PC-3 (cell line): ENCODE measurements around the gene TPPP3. TPM values are rescaled to one million over a fixed set of nuclear protein-coding genes. Genes with fewer than 3 reads are reported as not detected.

Experiments
- ATAC-seq: fragments of 200-7000 bp; cut with Tn5 transposase; 2 replicates; pipeline ENCODE4 v1.9.1; 2020; ENCODE audit warnings: mild to moderate bottlenecking, moderate library complexity
- BruUV-seq: library from RNA; stranded (reverse); fragments of 400-500 nt; replicated peaks from 2 replicates; lab custom pipeline; 2021; lab: Mats Ljungman, UMichigan
- CTCF ChIA-PET: fragments of 300-600 bp; sonication (Branson Sonifier 250); formaldehyde crosslinking; loops from one replicate; lab custom pipeline; 2022; ENCODE audit warnings: antibody characterized with exemption; lab: Charles Lee
- POLR2A ChIA-PET: fragments of 300-600 bp; sonication (Branson Sonifier 250); formaldehyde crosslinking; loops from one replicate; lab custom pipeline; 2022; ENCODE audit warnings: antibody characterized with exemption; ENCODE audit not compliant: unreplicated experiment; lab: Charles Lee
- DNase-seq: peaks from one replicate; pipeline ENCODE4 v3.0.0-alpha.2; 2015
- H2AFZ ChIP-seq: fragments of 300-600 bp; sonication (generic); 2 replicates; pipeline ENCODE4 v1.6.0; 2016; ENCODE audit warnings: antibody characterized with exemption, low read length
- H3F3A ChIP-seq: fragments of 300-600 bp; sonication (generic); one replicate; pipeline ENCODE4 v1.6.0; 2017; ENCODE audit warnings: antibody characterized with exemption, low read length, control low read depth, mild to moderate bottlenecking; ENCODE audit not compliant: unreplicated experiment
- H3K27ac ChIP-seq: fragments of 300-600 bp; sonication (generic); 2 replicates; pipeline ENCODE4 v1.5.1; 2016; ENCODE audit warnings: mild to moderate bottlenecking, low read length
- H3K27me3 ChIP-seq: fragments of 300-600 bp; sonication (generic); 2 replicates; pipeline ENCODE4 v1.6.1; 2016; ENCODE audit warnings: low read length, mixed read lengths
- H3K36me3 ChIP-seq: fragments of 300-600 bp; sonication (generic); 2 replicates; pipeline ENCODE4 v1.6.1; 2016; ENCODE audit warnings: low read depth, mixed run types, low read length, mixed read lengths
- H3K4me1 ChIP-seq: fragments of 300-600 bp; sonication (generic); 2 replicates; pipeline ENCODE4 v1.5.1; 2016; ENCODE audit warnings: low read length; ENCODE audit not compliant: insufficient read depth
- H3K4me2 ChIP-seq: fragments of 300-600 bp; sonication (generic); 2 replicates; pipeline ENCODE4 v1.6.0; 2016; ENCODE audit warnings: low read length
- H3K4me3 ChIP-seq: fragments of 300-600 bp; sonication (generic); 2 replicates; pipeline ENCODE4 v1.5.1; 2016; ENCODE audit warnings: mild to moderate bottlenecking, low read length, mixed read lengths
- H3K79me2 ChIP-seq: fragments of 300-600 bp; sonication (generic); 2 replicates; pipeline ENCODE4 v1.6.1; 2017; ENCODE audit warnings: low read length, mixed read lengths
- H3K9ac ChIP-seq: fragments of 300-600 bp; sonication (generic); 2 replicates; pipeline ENCODE4 v1.6.0; 2016; ENCODE audit warnings: mild to moderate bottlenecking, low read length
- H3K9me2 ChIP-seq: fragments of 300-600 bp; sonication (generic); replicated peaks from 2 replicates; pipeline ENCODE4 v1.6.1; 2016; ENCODE audit warnings: mixed run types, low read length, mixed read lengths
- H3K9me3 ChIP-seq: fragments of 300-600 bp; sonication (generic); 2 replicates; pipeline ENCODE4 v1.6.1; 2016; ENCODE audit warnings: low read length, mixed read lengths
- H4K20me1 ChIP-seq: fragments of 300-600 bp; sonication (generic); 2 replicates; pipeline ENCODE4 v1.6.1; 2016; ENCODE audit warnings: low read length, mixed read lengths
- EZH2 ChIP-seq: fragments of 300-600 bp; sonication (generic); IDR thresholded peaks from one replicate; pipeline ENCODE4 v1.6.1; 2017; ENCODE audit warnings: antibody characterized with exemption, mild to moderate bottlenecking, low read length; ENCODE audit not compliant: unreplicated experiment
- EZH2phosphoT487 ChIP-seq: fragments of 300-600 bp; sonication (generic); IDR thresholded peaks from 2 replicates; pipeline ENCODE4 v1.6.1; 2018; ENCODE audit warnings: mild to moderate bottlenecking, antibody characterized with exemption, low read length, borderline replicate concordance
- intact Hi-C: fragments of 100-400 bp; cut with micrococcal nuclease; formaldehyde crosslinking; loops from 2 replicates; pipeline ENCODE4 v1.9.0; 2023
- total RNA-seq: library from RNA; depleted of rRNA; stranded (reverse); fragments of >200 nt; gene quantifications from 2 replicates; pipeline ENCODE4 v1.2.3, GENCODE V29; 2014
- TF ChIP-seq, protein P1 (sequence below): fragments of 300-600 bp; sonication (generic); conservative IDR thresholded peaks from 2 replicates; pipeline ENCODE4 v1.5.1; 2017; ENCODE audit warnings: antibody characterized with exemption, low read depth, mild to moderate bottlenecking, low read length

Gene TPPP3
- total RNA-seq, 1 experiment from 2014 or later: not detected

DNA sequence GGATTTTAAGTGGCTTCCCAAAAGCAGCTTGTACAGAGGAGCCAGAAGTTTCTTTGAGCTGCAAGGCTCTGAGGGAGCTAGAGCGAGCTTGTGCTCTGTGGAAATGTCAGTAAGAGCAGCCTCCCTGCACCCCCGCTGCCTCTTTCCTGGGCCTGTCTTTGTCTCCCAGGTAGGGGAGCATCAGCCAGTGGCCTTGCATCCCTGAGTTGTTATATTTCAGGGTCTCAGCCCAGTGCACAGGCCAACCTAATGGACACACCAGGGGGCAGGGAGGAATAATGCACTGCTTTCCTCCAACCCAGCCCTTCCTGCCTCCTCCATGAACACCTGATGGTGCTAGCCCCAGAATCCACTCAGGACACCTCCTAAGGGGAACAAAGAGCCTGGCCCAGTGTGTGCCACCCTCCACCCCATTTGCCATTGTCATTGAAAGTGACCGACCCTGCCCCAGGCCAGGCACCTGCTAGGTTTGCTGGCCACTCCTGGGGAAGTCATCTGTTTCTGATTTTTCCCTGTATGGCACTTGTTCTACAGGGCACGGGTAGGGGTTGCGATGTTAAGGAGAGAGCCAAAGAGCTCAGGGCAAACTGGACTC lies 6.3 kb downstream of the TPPP3 start:
- Histone ChIP-seq H3K4me1 (no peaks in the 10 kb centered on the region), H3K79me2 (no peaks in the 10 kb centered on the region), H2AFZ (no peak overlapping the region), H3K27me3 (no peaks in the 10 kb centered on the region), H3K4me2 (no peak overlapping the region), H3F3A (no peaks in the 10 kb centered on the region), H3K9me3 (no peaks in the 10 kb centered on the region), H3K9me2 (no peaks in the 10 kb centered on the region), H3K9ac (no peak overlapping the region), H3K36me3 (no peaks in the 10 kb centered on the region), H3K4me3 (no peak overlapping the region), H3K27ac (no peak overlapping the region), H4K20me1 (no peaks in the 10 kb centered on the region)
- DNase-seq (no peak), ATAC-seq (no peak)
- ChIA-PET POLR2A (no interaction called here), CTCF (no interaction called here)
- intact Hi-C loops: no loop called here
- BruUV-seq: no TSS peak
- TF ChIP-seq EZH2: no peak
- TF ChIP-seq EZH2phosphoT487: no peak
- TF ChIP-seq, protein P1, sequence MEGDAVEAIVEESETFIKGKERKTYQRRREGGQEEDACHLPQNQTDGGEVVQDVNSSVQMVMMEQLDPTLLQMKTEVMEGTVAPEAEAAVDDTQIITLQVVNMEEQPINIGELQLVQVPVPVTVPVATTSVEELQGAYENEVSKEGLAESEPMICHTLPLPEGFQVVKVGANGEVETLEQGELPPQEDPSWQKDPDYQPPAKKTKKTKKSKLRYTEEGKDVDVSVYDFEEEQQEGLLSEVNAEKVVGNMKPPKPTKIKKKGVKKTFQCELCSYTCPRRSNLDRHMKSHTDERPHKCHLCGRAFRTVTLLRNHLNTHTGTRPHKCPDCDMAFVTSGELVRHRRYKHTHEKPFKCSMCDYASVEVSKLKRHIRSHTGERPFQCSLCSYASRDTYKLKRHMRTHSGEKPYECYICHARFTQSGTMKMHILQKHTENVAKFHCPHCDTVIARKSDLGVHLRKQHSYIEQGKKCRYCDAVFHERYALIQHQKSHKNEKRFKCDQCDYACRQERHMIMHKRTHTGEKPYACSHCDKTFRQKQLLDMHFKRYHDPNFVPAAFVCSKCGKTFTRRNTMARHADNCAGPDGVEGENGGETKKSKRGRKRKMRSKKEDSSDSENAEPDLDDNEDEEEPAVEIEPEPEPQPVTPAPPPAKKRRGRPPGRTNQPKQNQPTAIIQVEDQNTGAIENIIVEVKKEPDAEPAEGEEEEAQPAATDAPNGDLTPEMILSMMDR: no peak

GRCh38 chr16:67384778-67385510 lies 8.4 kb downstream of the TPPP3 start:
- peak; percentile 10 for DNase-seq
- intact Hi-C loops: no loop called here
- H3K27ac ChIP-seq: no peak overlapping the region
- H4K20me1 ChIP-seq: no peaks in the 10 kb centered on the region
- no peak for ATAC-seq
- TF ChIP-seq, protein P1: no peak
- TF ChIP-seq EZH2 (no peak), EZH2phosphoT487 (no peak)
- CTCF ChIA-PET: no interaction called here
- no peak overlapping the region for H3K9ac ChIP-seq
- POLR2A ChIA-PET: no interaction called here
- no peaks in the 10 kb centered on the region for H3F3A ChIP-seq
- H3K4me2 ChIP-seq: no peak overlapping the region
- H3K79me2 ChIP-seq: no peaks in the 10 kb centered on the region
- no peaks in the 10 kb centered on the region for H3K36me3 ChIP-seq
- no peak overlapping the region for H3K4me3 ChIP-seq
- no peak overlapping the region for H2AFZ ChIP-seq
- H3K4me1 ChIP-seq: no peaks in the 10 kb centered on the region
- no peaks in the 10 kb centered on the region for H3K9me3 ChIP-seq
- H3K9me2 ChIP-seq: no peaks in the 10 kb centered on the region
- H3K27me3 ChIP-seq: no peaks in the 10 kb centered on the region
- BruUV-seq: no TSS peak

- Histone ChIP-seq H3K4me1 (no peaks in the 10 kb centered on the region; the same call in 1 of the 2 replicates), H3K4me3 (no peak overlapping the region), H3K79me2 (no peaks in the 10 kb centered on the region), H3K9me2 (no peaks in the 10 kb centered on the region), H3F3A (no peaks in the 10 kb centered on the region), H3K9ac (no peak overlapping the region), H3K9me3 (no peaks in the 10 kb centered on the region), H4K20me1 (no peaks in the 10 kb centered on the region), H3K27ac (no peak overlapping the region), H3K4me2 (no peak overlapping the region), H3K36me3 (no peaks in the 10 kb centered on the region), H3K27me3 (no peaks in the 10 kb centered on the region), H2AFZ (no peak overlapping the region)
- ATAC-seq (no peak), DNase-seq (no peak)
- intact Hi-C loops: no loop called here
- POLR2A ChIA-PET: no interaction called here
- TF ChIP-seq EZH2phosphoT487 (no peak), EZH2 (no peak)
- TF ChIP-seq, protein P1: no peak
- BruUV-seq: no TSS peak
- CTCF ChIA-PET: no interaction called here
These were observed 10.0 kb downstream of the TPPP3 start for GRCh38 chr16:67383284-67383683.
